H1 (cell line): Measurements from ENCODE around the gene ASCC2. TPM values are rescaled to one million over a fixed set of nuclear protein-coding genes. Genes with fewer than 3 reads are reported as not detected.

Source experiments
- EZH2 ChIP-seq: fragments of 200-600 bp; sonication (generic); IDR thresholded peaks from 2 replicates; pipeline ENCODE4 v1.7.1; 2012; ENCODE audit warnings: low read depth, mild to moderate bottlenecking, moderate library complexity, low read length, inconsistent platforms; ENCODE audit not compliant: severe bottlenecking
- SIN3A ChIP-seq, 2 experiments: IDR thresholded peaks in 1 of 2; conservative IDR thresholded peaks in 1 of 2; 2 replicates each; pipeline ENCODE4 v1.6.1; 2011 to 2012; ENCODE audit warnings: low read length in 2 of 2, improper control_type of control experiment in 1 of 2, low read depth in 1 of 2, mild to moderate bottlenecking in 1 of 2
- polyA plus RNA-seq, 7 experiments: library from polyadenylated mRNA; depleted of rRNA in 3 of 7; stranded (reverse) in 5 of 7; unstranded in 2 of 7; fragments of >200 nt in 5 of 7; fragments of 200-250 nt in 2 of 7; gene quantifications; 1 replicate in 5 of 7; 2 replicates in 1 of 7; 4 replicates in 1 of 7; pipeline versions ENCODE4 v1.2.1 to v1.2.3, GENCODE V29; 2011 to 2013; ENCODE audit warnings: missing spikeins in 2 of 7, mixed read lengths in 2 of 7
- total RNA-seq: library from RNA; stranded (reverse); fragmentation: NEBNext Ultra II Directional; extraction: Animal tissue kit (Norgen Biotek cat#: 25700); gene quantifications from 2 replicates; pipeline ENCODE4 v1.2.1, GENCODE V29; 2021

ASCC2 gene
- total and polyA plus RNA-seq, 2 of the 8 experiments (the other 6 are each of a cell fraction or from before 2014, with no cell fraction given) = 35.0 to 35.8 TPM

GRCh38 chr22:29753808-29754657 lies 84.0 kb downstream of the ASCC2 start (continued):
- TF ChIP-seq EZH2 (no peak), SIN3A (conservative IDR thresholded peaks at IDR 0.05 in 1 of 2, IDR thresholded peaks at IDR 0.05 in 1 of 2; ENCODE audit: low read depth in 1 of 2, low read length in 2 of 2) (no peak)
